HG02642 (cell line): ENCODE results near the gene CNTNAP2.
"Not testable (repeated sequence)": the region's sequence is repeated elsewhere in the genome, so short reads cannot be mapped to it uniquely, and the experiment has no call there.

Source experiments
- ATAC-seq: cut with Tn5 transposase; IDR thresholded peaks from one replicate; pipeline ENCODE4 v1.9.1; 2021; ENCODE audit warnings: mild to moderate bottlenecking; ENCODE audit not compliant: unreplicated experiment, poor library complexity

CNTNAP2 gene

GRCh38 chr7:148325208-148325607 is 2208.6 kb downstream of the CNTNAP2 start:
- ATAC-seq: no peak

- ATAC-seq: no peak
Observed at GRCh38 chr7:148327379-148327778, 2210.8 kb downstream of the CNTNAP2 start.

GRCh38 chr7:148328906-148329305 is 2212.3 kb downstream of the CNTNAP2 start:
- ATAC-seq: no peak

GRCh38 chr7:148330124-148330818 is 2213.7 kb downstream of the CNTNAP2 start:
- no peak for ATAC-seq

GRCh38 chr7:148330822-148331221 is 2214.2 kb downstream of the CNTNAP2 start:
- ATAC-seq: no peak

GRCh38 chr7:148331456-148331855 is 2214.9 kb downstream of the CNTNAP2 start:
- not testable (repeated sequence) for ATAC-seq

GRCh38 chr7:148332191-148333186 is 2215.9 kb downstream of the CNTNAP2 start:
- ATAC-seq: no peak

- ATAC-seq: no peak
Observed at GRCh38 chr7:148334441-148334956, 2217.9 kb downstream of the CNTNAP2 start.

- ATAC-seq: no peak
Observed at GRCh38 chr7:148334959-148335577, 2218.5 kb downstream of the CNTNAP2 start.

GRCh38 chr7:148335790-148336189 is 2219.2 kb downstream of the CNTNAP2 start:
- ATAC-seq: no peak

- ATAC-seq: no peak
Observed at GRCh38 chr7:148336411-148336810, 2219.8 kb downstream of the CNTNAP2 start.

- no peak for ATAC-seq
Observed at GRCh38 chr7:148337246-148337965, 2220.8 kb downstream of the CNTNAP2 start.

GRCh38 chr7:148337995-148338747 is 2221.6 kb downstream of the CNTNAP2 start:
- ATAC-seq: no peak

GRCh38 chr7:148340438-148341280 is 2224.1 kb downstream of the CNTNAP2 start:
- ATAC-seq: no peak

- ATAC-seq: no peak
Observed at GRCh38 chr7:148344406-148344805, 2227.8 kb downstream of the CNTNAP2 start.

- no peak for ATAC-seq
Observed at GRCh38 chr7:148347981-148348380, 2231.4 kb downstream of the CNTNAP2 start.

- ATAC-seq: no peak
Observed at GRCh38 chr7:148348466-148348865, 2231.9 kb downstream of the CNTNAP2 start.

- ATAC-seq: no peak
Observed at GRCh38 chr7:148356303-148356702, 2239.7 kb downstream of the CNTNAP2 start.
